Nephron (organoid): Measurements from ENCODE around the gene TMEM208.

Experiments used
- H3K27ac Mint-ChIP-seq, 3 experiments: 2 replicates each; pipeline ENCODE4 v1.8.0; 2020; ENCODE audit warnings: mixed read lengths in 3 of 3, mild to moderate bottlenecking in 2 of 3, moderate library complexity in 1 of 3
- H3K27me3 Mint-ChIP-seq: 2 replicates; pipeline ENCODE4 v1.8.0; 2021; ENCODE audit warnings: low read depth, mild to moderate bottlenecking, moderate library complexity, mixed read lengths
- H3K36me3 Mint-ChIP-seq: 2 replicates; pipeline ENCODE4 v1.8.0; 2020; ENCODE audit warnings: low read depth, mixed read lengths
- H3K4me1 Mint-ChIP-seq: 2 replicates; pipeline ENCODE4 v1.8.0; 2020; ENCODE audit warnings: mixed read lengths
- H3K4me3 Mint-ChIP-seq, 3 experiments: 2 replicates each; pipeline ENCODE4 v1.8.0; 2020; ENCODE audit warnings: mild to moderate bottlenecking in 3 of 3, mixed read lengths in 3 of 3, moderate library complexity in 2 of 3
- H3K9me3 Mint-ChIP-seq: 2 replicates; pipeline ENCODE4 v1.8.0; 2020; ENCODE audit warnings: mixed read lengths
- TF ChIP-seq, protein P1 (sequence below), 3 experiments: fragments of 200-600 bp; sonication (generic); IDR thresholded peaks; one replicate each; pipeline ENCODE4 v1.5.0; 2021; ENCODE audit warnings: antibody characterized with exemption in 3 of 3; ENCODE audit not compliant: unreplicated experiment in 3 of 3

The TMEM208 gene

DNA sequence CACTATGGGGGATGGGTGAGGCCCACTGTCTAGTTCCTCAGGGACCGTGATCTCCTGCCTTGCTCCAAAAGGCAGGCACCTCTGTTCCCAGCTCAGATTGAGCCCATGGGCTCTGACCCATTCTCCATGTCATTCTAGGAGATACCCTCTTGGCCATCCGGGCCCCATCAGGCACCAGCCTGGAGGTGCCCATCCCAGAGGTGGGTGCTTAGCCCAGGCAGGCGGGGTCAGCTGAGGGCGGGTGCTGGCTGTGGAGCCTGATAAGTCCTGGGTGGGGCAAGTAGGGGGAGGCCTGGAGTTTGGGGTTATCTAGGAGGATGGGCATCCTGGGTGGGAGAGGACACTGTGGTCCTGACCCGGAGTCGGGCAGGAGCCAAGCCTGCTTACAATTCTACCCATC, 32.7 kb upstream of the TMEM208 start:
- Mint-ChIP-seq H3K4me3 (peak overlapping the region; percentile 86 to 93 (median 89)), H3K27ac (peak overlapping the region in 1 of 3 experiments; percentile 61), H3K9me3 (no peaks in the 10 kb centered on the region), H3K36me3 (peaks cover 36% of the 10 kb centered on the region), H3K4me1 (peaks cover 34% of the 10 kb centered on the region), H3K27me3 (peaks cover 5% of the 10 kb centered on the region)
- TF ChIP-seq, protein P1, sequence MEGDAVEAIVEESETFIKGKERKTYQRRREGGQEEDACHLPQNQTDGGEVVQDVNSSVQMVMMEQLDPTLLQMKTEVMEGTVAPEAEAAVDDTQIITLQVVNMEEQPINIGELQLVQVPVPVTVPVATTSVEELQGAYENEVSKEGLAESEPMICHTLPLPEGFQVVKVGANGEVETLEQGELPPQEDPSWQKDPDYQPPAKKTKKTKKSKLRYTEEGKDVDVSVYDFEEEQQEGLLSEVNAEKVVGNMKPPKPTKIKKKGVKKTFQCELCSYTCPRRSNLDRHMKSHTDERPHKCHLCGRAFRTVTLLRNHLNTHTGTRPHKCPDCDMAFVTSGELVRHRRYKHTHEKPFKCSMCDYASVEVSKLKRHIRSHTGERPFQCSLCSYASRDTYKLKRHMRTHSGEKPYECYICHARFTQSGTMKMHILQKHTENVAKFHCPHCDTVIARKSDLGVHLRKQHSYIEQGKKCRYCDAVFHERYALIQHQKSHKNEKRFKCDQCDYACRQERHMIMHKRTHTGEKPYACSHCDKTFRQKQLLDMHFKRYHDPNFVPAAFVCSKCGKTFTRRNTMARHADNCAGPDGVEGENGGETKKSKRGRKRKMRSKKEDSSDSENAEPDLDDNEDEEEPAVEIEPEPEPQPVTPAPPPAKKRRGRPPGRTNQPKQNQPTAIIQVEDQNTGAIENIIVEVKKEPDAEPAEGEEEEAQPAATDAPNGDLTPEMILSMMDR (IDR thresholded peaks at IDR 0.05; ENCODE audit: unreplicated experiment in 3 of 3), result no peak

DNA sequence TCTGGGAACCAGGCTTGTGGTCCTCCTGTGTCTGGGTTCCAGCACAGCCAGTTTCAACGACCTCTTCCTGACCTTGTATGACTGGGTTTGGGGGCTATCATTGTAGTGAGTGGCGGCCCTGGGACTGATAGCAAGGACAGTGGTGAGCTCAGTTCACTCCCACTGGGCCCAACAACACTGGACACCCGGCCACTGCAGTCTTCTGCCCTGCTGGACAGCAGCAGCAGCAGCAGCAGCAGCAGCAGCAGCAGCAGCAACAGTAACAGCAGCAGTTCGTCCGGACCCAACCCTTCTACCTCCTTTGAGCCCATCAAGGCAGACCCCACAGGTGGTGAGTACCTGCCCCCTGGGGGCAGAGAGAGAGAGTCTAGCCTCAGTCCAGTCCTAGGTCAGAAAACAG, 31.3 kb upstream of the TMEM208 start:
- H3K4me3 Mint-ChIP-seq, result peak overlapping the region; percentile 63 to 93 (median 86)
- TF ChIP-seq, protein P1 (IDR thresholded peaks at IDR 0.05; ENCODE audit: unreplicated experiment in 3 of 3), result no peak

DNA sequence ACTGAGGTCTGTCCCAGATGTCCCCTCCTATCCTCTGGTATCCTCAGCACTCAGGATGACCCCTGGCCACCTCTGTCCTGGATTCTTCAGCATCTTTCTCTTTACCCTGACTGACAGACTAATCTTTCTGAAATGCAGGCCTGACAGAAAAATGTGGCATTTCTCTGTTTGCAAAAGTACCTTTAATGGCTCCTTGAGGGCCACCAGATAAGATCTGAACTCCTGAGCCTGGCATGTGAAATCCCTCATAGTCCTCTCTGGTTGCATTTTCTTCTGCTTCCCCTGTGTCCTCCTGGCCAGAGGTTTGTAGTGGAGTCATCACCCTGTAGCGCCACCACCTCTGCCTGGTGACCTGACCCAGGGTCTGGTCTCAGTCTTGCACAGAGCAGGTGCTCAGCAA, 30.0 kb upstream of the TMEM208 start:
- peaks cover 26% of the 10 kb centered on the region for H3K4me1 Mint-ChIP-seq
- peaks cover 5% of the 10 kb centered on the region for H3K27me3 Mint-ChIP-seq
- no peak overlapping the region for H3K27ac Mint-ChIP-seq
- H3K4me3 Mint-ChIP-seq, result peak overlapping the region; percentile 16 to 70 (median 68)
- no peaks in the 10 kb centered on the region for H3K9me3 Mint-ChIP-seq
- TF ChIP-seq, protein P1 (IDR thresholded peaks at IDR 0.05; ENCODE audit: unreplicated experiment in 3 of 3), result no peak
- peaks cover 39% of the 10 kb centered on the region for H3K36me3 Mint-ChIP-seq

More for the DNA sequence above, 31.3 kb upstream of the TMEM208 start:
- H3K36me3 Mint-ChIP-seq, result peaks cover 39% of the 10 kb centered on the region
- H3K27me3 Mint-ChIP-seq, result peaks cover 5% of the 10 kb centered on the region
- H3K9me3 Mint-ChIP-seq, result no peaks in the 10 kb centered on the region
- H3K4me1 Mint-ChIP-seq, result peaks cover 34% of the 10 kb centered on the region
- no peak overlapping the region for H3K27ac Mint-ChIP-seq

DNA sequence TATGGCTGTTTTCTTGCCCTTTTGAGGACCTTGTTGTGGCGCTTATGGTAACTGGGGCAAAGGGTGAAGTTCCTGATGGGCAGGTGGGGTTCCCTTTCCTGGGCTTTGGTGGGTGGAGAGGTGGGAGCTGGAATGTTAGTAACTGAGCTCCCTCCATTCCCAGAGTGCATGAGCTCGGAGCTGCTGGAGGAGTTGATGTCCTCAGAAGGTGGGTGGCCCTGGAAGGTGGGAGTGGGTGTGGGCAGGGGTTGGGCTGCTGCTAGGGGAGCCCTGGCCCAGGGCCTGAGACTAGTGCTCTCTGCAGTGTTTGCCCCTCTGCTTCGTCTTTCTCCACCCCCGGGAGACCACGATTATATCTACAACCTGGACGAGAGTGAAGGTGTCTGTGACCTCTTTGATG, 29.2 kb upstream of the TMEM208 start:
- Mint-ChIP-seq H3K4me1 (peaks cover 21% of the 10 kb centered on the region), H3K27me3 (peaks cover 5% of the 10 kb centered on the region), H3K9me3 (no peaks in the 10 kb centered on the region), H3K27ac (peak overlapping the region in 1 of 3 experiments; percentile 74), H3K4me3 (no peak overlapping the region), H3K36me3 (peaks cover 39% of the 10 kb centered on the region)
- TF ChIP-seq, protein P1 (IDR thresholded peaks at IDR 0.05; ENCODE audit: unreplicated experiment in 3 of 3), result no peak

DNA sequence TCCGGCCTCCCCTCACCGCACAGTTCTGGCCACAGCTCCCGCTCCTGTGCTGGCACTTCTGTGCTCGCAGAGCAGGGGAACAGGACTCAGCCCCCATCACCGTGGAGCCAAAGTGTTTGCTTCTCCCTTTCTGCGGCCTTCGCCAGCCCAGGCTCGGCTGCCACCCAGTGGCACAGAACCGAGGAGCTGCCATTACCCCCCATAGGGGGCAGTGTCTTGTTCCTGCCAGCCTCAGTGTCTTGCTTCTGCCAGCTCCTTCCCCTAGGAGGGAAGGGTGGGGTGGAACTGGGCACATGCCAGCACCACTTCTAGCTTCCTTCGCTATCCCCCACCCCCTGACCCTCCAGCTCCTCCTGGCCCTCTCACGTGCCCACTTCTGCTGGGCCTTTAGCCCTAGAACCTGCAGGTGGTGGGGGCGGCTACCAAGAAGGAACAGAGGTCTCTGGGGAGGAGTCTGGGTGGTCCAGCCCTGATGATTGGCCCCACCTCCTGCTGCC, 28.6 kb upstream of the TMEM208 start:
- Mint-ChIP-seq H3K27me3 (peaks cover 5% of the 10 kb centered on the region), H3K27ac (no peak overlapping the region), H3K36me3 (peaks cover 39% of the 10 kb centered on the region), H3K9me3 (no peaks in the 10 kb centered on the region), H3K4me1 (peaks cover 17% of the 10 kb centered on the region), H3K4me3 (peak overlapping the region in 2 of 3 experiments; percentile 38 to 64)
- TF ChIP-seq, protein P1 (IDR thresholded peaks at IDR 0.05; ENCODE audit: unreplicated experiment in 3 of 3), result peak in 2 of 3 experiments; percentile 15 to 22
